Colonic mucosa (tissue), 4 donors: ENCODE results near the gene CD101. TPM values are rescaled to one million over a fixed set of nuclear protein-coding genes. Genes with fewer than 3 reads are reported as not detected.

Source experiments
- DNase-seq: peaks from one replicate; pipeline ENCODE4 v3.0.0-alpha.2; 2020
- H3K27ac ChIP-seq: fragments of 200-600 bp; one replicate; pipeline ENCODE4 v1.8.0; 2021
- H3K27me3 ChIP-seq: fragments of 200-600 bp; one replicate; pipeline ENCODE4 v1.8.0; 2021
- H3K36me3 ChIP-seq: fragments of 200-600 bp; one replicate; pipeline ENCODE4 v1.8.0; 2021
- H3K4me1 ChIP-seq: fragments of 200-600 bp; one replicate; pipeline ENCODE4 v1.8.0; 2021; ENCODE audit warnings: mild to moderate bottlenecking
- H3K4me3 ChIP-seq: fragments of 200-600 bp; one replicate; pipeline ENCODE4 v1.8.0; 2021
- H3K9ac ChIP-seq, 2 donors: one replicate each; pipeline ENCODE4 v1.7.0; 2013; ENCODE audit warnings: control low read depth in 2 of 2, low read depth in 2 of 2, low read length in 2 of 2
- H3K9me3 ChIP-seq: fragments of 200-600 bp; one replicate; pipeline ENCODE4 v1.8.0; 2021
- intact Hi-C: fragments of 100-400 bp; cut with DNase I; formaldehyde crosslinking; loops from one replicate; pipeline ENCODE4 v1.14.1; 2022
- total RNA-seq, 2 donors: library from RNA; stranded (reverse); fragmentation: NEBNext Ultra II Directional in 1 of 2; extraction: Animal tissue kit (Norgen Biotek cat#: 25700) in 1 of 2; gene quantifications; one replicate each; pipeline ENCODE4 v1.2.1, GENCODE V29; 2021
- TF ChIP-seq, protein P1 (sequence below): fragments of 200-600 bp; IDR thresholded peaks from one replicate; pipeline ENCODE4 v1.8.0; 2022; ENCODE audit warnings: antibody characterized with exemption, mild to moderate bottlenecking
- donor health status: healthy.
- donor health status: DM: no; HTN: no; CAD: no.
- donor health status: DM: no; HTN: no; CAD: no.

CD101 gene
- total RNA-seq, 2 donors from 2014 or later, result 1.8 to 1.9 TPM

DNA sequence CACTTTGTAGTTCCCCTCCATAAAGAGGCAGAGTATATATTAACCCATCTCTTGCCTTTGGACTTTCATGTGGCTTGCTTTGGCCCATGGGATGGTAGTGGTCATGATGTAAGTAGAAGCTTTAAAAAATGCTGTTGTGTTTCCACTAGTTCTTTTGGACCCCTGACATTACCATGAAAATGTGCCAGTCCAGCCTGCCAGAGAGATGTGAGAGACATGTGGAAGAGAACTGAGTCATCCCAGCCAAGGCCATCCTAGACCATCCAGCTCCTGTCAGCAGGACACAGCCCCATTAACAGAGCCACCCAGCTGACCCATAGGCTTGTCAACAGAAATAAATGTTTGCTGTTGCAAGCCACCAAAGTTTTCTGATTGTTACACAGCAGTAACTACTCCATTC is 3.9 kb upstream of the CD101 start:
- intact Hi-C loops, result no loop called here
- Histone ChIP-seq H3K9ac (no peak overlapping the region), H3K36me3 (no peaks in the 10 kb centered on the region), H3K9me3 (no peaks in the 10 kb centered on the region), H3K4me3 (no peak overlapping the region), H3K27me3 (no peaks in the 10 kb centered on the region), H3K4me1 (no peaks in the 10 kb centered on the region), H3K27ac (no peak overlapping the region)
- no peak for DNase-seq
- TF ChIP-seq, protein P1, sequence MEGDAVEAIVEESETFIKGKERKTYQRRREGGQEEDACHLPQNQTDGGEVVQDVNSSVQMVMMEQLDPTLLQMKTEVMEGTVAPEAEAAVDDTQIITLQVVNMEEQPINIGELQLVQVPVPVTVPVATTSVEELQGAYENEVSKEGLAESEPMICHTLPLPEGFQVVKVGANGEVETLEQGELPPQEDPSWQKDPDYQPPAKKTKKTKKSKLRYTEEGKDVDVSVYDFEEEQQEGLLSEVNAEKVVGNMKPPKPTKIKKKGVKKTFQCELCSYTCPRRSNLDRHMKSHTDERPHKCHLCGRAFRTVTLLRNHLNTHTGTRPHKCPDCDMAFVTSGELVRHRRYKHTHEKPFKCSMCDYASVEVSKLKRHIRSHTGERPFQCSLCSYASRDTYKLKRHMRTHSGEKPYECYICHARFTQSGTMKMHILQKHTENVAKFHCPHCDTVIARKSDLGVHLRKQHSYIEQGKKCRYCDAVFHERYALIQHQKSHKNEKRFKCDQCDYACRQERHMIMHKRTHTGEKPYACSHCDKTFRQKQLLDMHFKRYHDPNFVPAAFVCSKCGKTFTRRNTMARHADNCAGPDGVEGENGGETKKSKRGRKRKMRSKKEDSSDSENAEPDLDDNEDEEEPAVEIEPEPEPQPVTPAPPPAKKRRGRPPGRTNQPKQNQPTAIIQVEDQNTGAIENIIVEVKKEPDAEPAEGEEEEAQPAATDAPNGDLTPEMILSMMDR, result no peak

GRCh38 chr1:116999596-116999995 is 2.0 kb upstream of the CD101 start:
- H3K4me1 ChIP-seq, result no peaks in the 10 kb centered on the region
- DNase-seq, result no peak
- no peak overlapping the region for H3K9ac ChIP-seq
- H3K36me3 ChIP-seq, result no peaks in the 10 kb centered on the region
- TF ChIP-seq, protein P1, result no peak
- no peaks in the 10 kb centered on the region for H3K27me3 ChIP-seq
- intact Hi-C loops, result no loop called here
- H3K9me3 ChIP-seq, result no peaks in the 10 kb centered on the region
- H3K4me3 ChIP-seq, result no peak overlapping the region
- no peak overlapping the region for H3K27ac ChIP-seq

DNA sequence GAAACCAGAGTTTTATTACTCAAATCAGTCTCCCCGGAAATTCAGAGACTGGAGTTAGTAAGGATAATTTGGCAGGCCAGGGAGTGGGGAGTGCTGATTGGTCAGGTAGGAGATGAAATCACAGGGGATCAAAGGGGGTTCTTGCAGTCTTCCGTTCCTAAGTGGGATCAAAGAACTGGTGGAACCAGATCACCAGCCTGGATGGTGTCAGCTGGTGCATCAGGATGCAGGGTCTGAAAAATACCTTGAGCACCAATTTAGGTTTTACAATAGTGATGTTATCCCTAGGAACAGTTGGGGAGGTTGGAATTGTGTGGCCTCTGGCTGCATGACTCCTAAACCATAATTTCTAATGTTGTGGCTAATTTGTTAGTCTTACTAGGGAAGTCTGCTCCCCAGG is 1.4 kb upstream of the CD101 start:
- no peak overlapping the region for H3K4me3 ChIP-seq
- H3K9ac ChIP-seq, result no peak overlapping the region
- intact Hi-C loops, result no loop called here
- H3K27me3 ChIP-seq, result no peaks in the 10 kb centered on the region
- no peaks in the 10 kb centered on the region for H3K9me3 ChIP-seq
- no peak overlapping the region for H3K27ac ChIP-seq
- no peaks in the 10 kb centered on the region for H3K36me3 ChIP-seq
- H3K4me1 ChIP-seq, result no peaks in the 10 kb centered on the region
- DNase-seq, result no peak
- TF ChIP-seq, protein P1, result no peak

DNA sequence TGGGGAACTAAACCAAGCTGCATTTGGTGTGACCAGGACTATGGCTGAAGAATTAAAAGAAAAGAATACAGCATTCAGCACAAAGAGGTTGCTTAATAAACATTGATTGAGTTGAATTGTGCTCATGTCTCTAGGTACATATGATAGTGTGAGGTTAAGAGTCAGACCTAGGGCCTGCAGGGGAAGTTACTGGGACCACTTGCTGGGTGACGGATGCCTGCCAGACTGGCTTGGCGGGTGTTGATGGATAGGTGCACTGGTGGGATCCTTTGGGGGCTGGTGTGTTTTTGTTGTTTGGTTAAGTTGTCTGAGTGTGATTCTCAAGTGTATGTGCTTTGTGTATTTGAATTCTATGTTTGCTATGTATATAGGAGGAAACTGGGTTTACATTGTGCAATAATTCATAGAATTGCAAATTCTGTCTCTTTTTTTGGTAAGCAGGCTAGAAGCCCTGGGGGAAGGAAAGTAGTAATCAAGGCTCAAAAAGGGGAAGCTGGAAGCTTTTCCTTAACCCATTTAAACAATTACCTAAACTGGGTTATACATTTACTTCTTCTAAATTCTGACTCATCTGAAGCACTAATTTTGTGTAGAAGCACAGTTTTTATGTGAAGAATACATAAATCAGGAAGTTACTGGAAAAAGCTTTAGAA is 1.8 kb downstream of the CD101 start:
- Histone ChIP-seq H3K27me3 (no peaks in the 10 kb centered on the region), H3K4me3 (no peak overlapping the region), H3K27ac (no peak overlapping the region), H3K9ac (no peak overlapping the region), H3K4me1 (no peaks in the 10 kb centered on the region), H3K36me3 (no peaks in the 10 kb centered on the region), H3K9me3 (no peaks in the 10 kb centered on the region)
- no peak for DNase-seq
- TF ChIP-seq, protein P1, result no peak
- intact Hi-C loops, result no loop called here

DNA sequence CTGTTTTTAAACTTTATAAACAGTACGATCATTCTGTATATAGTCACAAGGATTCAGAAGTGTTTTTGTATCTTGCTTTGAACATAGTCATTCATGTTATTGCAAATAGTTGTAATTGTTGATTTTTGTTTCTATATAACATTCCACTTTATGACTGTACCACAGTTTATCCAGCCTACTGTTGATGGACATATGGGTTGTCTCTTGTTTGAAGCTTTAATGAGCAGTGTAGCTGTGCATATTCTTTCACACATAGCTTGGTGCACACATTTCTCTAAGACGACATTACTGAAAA is 6.1 kb downstream of the CD101 start:
- H3K4me3 ChIP-seq, result no peak overlapping the region

More for the DNA sequence above, 6.1 kb downstream of the CD101 start:
- H3K36me3 ChIP-seq, result no peaks in the 10 kb centered on the region
- DNase-seq, result no peak
- intact Hi-C loops, result no loop called here
- H3K9ac ChIP-seq, result no peak overlapping the region
- H3K27me3 ChIP-seq, result no peaks in the 10 kb centered on the region
- H3K27ac ChIP-seq, result no peak overlapping the region
- TF ChIP-seq, protein P1, result no peak
- H3K9me3 ChIP-seq, result no peaks in the 10 kb centered on the region
- no peaks in the 10 kb centered on the region for H3K4me1 ChIP-seq
